ENCODE data around the gene NUPR1.
"Not testable (repeated sequence)": the region's sequence is repeated elsewhere in the genome, so short reads cannot be mapped to it uniquely, and the experiment has no call there.

NUPR1 gene

GRCh38 chr16:28501258-28502232 is 37.2 kb downstream of the NUPR1 start:
- H3K4me3 ChIP-seq (ENCODE audit: low read length), result no peak overlapping the region
- TF ChIP-seq ZNF274 (IDR thresholded peaks at IDR 0.05; ENCODE audit: low read depth, low read length), result no peak

DNA sequence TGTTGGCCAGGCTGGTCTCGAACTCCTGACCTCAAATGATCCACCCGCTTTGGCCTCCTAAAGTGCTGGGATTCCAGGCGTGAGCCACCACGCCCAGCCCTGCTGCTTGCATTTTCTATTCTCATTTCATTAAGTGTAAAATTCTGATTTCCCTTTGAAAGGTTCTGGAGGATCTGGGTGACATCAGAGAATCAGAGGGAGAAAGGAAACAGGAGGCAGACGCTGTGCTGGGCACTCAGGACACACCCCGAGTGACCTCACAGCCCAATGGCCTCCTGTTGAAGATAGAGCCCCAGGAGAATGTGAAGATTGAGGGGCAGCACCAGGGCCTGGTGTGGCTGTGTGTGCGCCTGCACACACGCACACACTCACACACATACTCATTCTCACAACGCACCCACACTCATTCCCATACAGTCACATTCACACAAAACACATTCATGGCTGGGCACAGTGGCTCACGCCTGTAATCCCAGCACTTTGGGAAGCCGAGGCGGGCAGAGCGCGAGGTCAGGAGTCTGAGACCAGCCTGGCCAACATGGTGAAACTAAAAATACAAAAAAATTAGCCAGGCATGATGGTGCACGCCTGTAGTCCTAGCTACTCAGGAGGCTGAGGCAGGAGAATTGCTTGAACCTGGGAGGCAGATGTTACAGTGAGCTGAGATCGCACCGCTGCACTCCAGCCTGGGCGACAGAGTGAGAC is 38.1 kb downstream of the NUPR1 start:
- H3K4me3 ChIP-seq (ENCODE audit: low read length), result not testable (repeated sequence)

GRCh38 chr16:28499854-28500253 is 38.9 kb downstream of the NUPR1 start:
- no peak overlapping the region for H3K4me3 ChIP-seq (ENCODE audit: low read length)
- no peak for TF ChIP-seq ZNF274 (IDR thresholded peaks at IDR 0.05; ENCODE audit: low read depth, low read length)

DNA sequence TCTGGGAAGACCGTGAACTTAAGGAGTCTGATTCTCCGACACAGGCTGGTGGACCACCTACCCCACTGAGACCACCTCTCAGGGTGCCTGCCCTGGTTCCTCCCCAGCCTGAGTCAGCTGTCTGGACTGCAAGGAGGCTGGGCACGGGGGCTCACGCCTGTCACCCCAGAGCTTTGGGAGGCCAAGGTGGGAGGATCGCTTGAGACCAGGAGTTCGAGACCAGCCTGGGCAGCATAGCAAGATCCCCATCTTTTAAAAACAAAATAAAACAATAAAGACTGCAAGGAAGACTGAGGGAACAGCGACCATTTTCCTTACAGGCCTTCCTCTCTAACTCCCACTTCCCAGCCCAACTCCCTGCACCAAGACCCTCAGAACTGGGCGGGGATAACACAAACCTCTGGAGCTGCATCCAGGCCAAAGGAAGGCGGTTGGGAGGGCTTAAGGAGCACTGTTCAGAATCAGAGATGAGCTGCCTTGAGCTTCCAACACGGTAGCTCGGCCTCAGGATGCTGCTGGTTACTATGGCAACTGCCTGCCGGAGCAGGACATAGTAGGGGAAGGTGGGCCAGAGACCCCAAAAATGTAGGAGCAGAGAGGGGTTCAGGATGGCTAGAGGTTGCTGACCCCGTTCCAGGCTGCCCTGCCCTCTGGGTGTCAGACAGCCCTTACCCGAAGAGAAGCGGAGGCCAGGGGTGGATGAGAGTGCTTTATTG is 40.0 kb downstream of the NUPR1 start:
- TF ChIP-seq ZNF274 (IDR thresholded peaks at IDR 0.05; ENCODE audit: low read depth, low read length), result no peak

DNA sequence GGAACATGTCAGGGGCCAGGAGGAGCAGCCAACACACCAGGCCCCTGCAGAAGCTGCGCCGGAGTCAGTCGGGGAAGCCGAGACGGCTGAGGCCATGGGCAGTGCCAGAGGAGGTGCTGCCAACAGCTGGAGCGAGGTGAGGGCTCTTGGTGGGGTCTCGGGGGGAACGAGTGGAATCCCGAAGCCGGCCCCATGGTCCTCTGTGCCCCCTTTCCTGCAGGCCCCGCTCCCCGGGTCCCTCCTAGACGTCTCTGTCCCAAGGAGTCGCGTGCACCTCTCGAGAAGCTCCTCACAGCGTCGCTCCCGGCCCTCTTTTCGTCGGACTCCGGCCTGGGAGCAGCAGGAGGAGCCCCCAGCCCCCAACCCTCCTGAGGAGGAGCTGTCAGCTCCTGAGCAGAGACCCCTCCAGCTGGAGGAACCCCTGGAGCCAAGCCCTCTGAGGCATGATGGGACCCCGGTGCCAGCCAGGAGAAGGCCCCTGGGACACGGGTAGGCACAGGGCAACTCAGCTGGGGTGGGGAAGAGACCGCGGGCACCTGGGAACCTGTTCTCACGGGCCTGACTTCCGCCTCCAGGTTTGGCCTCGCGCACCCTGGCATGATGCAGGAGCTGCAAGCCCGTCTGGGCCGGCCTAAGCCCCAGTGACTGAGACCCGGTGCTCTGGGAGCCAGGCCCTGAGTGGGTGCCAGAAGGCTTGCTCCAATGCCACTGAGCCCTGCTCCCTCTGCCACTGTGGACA is 40.7 kb downstream of the NUPR1 start:
- no peak for TF ChIP-seq ZNF274 (IDR thresholded peaks at IDR 0.05; ENCODE audit: low read depth, low read length)
- H3K4me3 ChIP-seq (ENCODE audit: low read length), result no peak overlapping the region

More for the DNA sequence above, 40.0 kb downstream of the NUPR1 start:
- no peak overlapping the region for H3K4me3 ChIP-seq (ENCODE audit: low read length)

- H3K4me3 ChIP-seq (ENCODE audit: low read length), result no peak overlapping the region
- TF ChIP-seq ZNF274 (IDR thresholded peaks at IDR 0.05; ENCODE audit: low read depth, low read length), result no peak
Observed at GRCh38 chr16:28497386-28497785, 41.4 kb downstream of the NUPR1 start.

DNA sequence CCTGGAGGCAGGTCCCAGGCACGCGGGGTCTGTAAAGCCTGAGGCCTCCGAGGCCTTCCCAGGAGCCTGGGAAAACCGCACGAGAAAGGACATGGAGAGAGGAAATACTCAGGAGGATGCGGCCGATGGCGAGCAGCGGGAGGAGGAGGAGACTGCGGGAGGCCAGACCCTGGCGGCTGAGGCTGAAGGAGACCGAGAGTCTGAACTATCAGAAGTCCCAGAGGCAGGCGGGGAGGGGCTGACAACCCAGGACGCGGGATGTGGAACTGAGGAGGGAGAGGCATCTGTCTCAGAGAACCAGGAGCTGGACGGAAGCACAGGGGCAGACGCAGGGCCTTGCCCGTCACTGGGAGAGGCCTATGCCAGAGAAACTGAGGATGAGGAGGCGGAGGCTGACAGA is 41.9 kb downstream of the NUPR1 start:
- no peak for TF ChIP-seq ZNF274 (IDR thresholded peaks at IDR 0.05; ENCODE audit: low read depth, low read length)
- no peak overlapping the region for H3K4me3 ChIP-seq (ENCODE audit: low read length)

- no peak overlapping the region for H3K4me3 ChIP-seq (ENCODE audit: low read length)
- no peak for TF ChIP-seq ZNF274 (IDR thresholded peaks at IDR 0.05; ENCODE audit: low read depth, low read length)
Observed at GRCh38 chr16:28495795-28496749, 42.7 kb downstream of the NUPR1 start.

GRCh38 chr16:28495098-28495793 is 43.5 kb downstream of the NUPR1 start:
- H3K4me3 ChIP-seq (ENCODE audit: low read length), result peak overlapping the region; percentile 34; the same call in 1 of the 2 replicates
- TF ChIP-seq ZNF274 (IDR thresholded peaks at IDR 0.05; ENCODE audit: low read depth, low read length), result no peak

DNA sequence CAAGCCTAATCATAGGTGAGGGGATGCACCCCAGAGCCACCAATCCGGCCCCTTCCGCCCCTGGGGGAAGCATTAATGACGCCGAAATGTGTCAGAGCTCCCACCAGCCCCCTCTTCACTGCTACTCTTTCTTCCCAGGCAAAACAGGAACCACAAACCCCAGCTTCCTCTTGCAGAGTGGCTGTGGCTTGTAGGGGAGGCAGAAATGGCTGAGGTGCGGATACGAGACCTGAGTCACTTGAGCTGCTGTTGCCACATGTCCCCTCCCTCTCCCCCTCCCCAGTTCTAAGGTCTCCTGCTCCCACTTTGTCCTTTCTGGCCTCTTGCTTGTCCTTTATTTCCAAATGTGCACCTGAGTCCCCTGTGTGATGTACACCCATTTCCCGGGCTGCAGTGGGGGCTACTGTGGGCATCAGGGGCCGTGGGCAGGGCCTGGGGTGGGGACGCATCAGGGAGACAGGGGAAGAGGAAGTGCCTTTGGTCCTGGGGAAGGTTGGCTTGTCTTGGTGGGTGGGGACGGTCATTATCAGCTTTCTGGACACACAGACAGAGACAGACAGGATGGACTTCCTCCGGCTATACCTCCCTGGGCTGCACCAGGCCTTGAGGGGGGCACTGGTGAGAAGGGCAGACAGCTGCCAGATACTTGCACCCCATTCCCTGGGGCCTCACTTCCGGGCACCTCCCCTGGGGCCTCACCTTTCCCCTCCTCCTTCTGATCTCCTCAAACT is 44.5 kb downstream of the NUPR1 start, which contains the start of gene APOBR:
Gene APOBR (plus strand): TSS at position 523 of the 731 bp plus-strand sequence. CDS start 39 bp downstream, at position 562.
- H3K4me3 ChIP-seq (ENCODE audit: low read length), result peak within 1 kb of the TSS; percentile 43; the same call in 1 of the 2 replicates
- no peak for TF ChIP-seq ZNF274 (IDR thresholded peaks at IDR 0.05; ENCODE audit: low read depth, low read length)

GRCh38 chr16:28492511-28492910 is 46.3 kb downstream of the NUPR1 start:
- no peak for TF ChIP-seq ZNF274 (IDR thresholded peaks at IDR 0.05; ENCODE audit: low read depth, low read length)
- no peak overlapping the region; the same call in 1 of the 2 replicates for H3K4me3 ChIP-seq (ENCODE audit: low read length)

Measured in GM08714 (cell line).